Measurements from ENCODE around the gene ROPN1B. TPM values are rescaled to one million over a fixed set of nuclear protein-coding genes. Genes with fewer than 3 reads are reported as not detected.

The ROPN1B gene
- total RNA-seq, 1 donor from 2014 or later = not detected

- TF ChIP-seq CTCF (IDR thresholded peaks at IDR 0.05; ENCODE audit: insufficient read depth, low read length, poor library complexity, severe bottlenecking) = no peak
- Histone ChIP-seq H3K27me3 (ENCODE audit: control insufficient read depth, insufficient read depth, low read length) (no peaks in the 10 kb centered on the region), H3K4me3 (ENCODE audit: low read depth, low read length) (no peak overlapping the region), H3K36me3 (ENCODE audit: control insufficient read depth, insufficient read depth, low read length) (no peaks in the 10 kb centered on the region)
- DNase-seq (ENCODE audit: low read depth) = no peak
Observed at GRCh38 chr3:126025116-126025729, 56.2 kb downstream of the ROPN1B start.

GRCh38 chr3:126025862-126026261 is 56.9 kb downstream of the ROPN1B start:
- no peak for TF ChIP-seq CTCF (IDR thresholded peaks at IDR 0.05; ENCODE audit: insufficient read depth, low read length, poor library complexity, severe bottlenecking)
- H3K27me3 ChIP-seq (ENCODE audit: control insufficient read depth, insufficient read depth, low read length) = no peaks in the 10 kb centered on the region
- no peak overlapping the region for H3K4me3 ChIP-seq (ENCODE audit: low read depth, low read length)
- H3K36me3 ChIP-seq (ENCODE audit: control insufficient read depth, insufficient read depth, low read length) = no peaks in the 10 kb centered on the region
- DNase-seq (ENCODE audit: low read depth) = no peak

- Histone ChIP-seq H3K4me3 (ENCODE audit: low read depth, low read length) (no peak overlapping the region), H3K27me3 (ENCODE audit: control insufficient read depth, insufficient read depth, low read length) (no peaks in the 10 kb centered on the region), H3K36me3 (ENCODE audit: control insufficient read depth, insufficient read depth, low read length) (no peaks in the 10 kb centered on the region)
- no peak for DNase-seq (ENCODE audit: low read depth)
- no peak for TF ChIP-seq CTCF (IDR thresholded peaks at IDR 0.05; ENCODE audit: insufficient read depth, low read length, poor library complexity, severe bottlenecking)
Observed at GRCh38 chr3:126026277-126026751, 57.3 kb downstream of the ROPN1B start.

DNA sequence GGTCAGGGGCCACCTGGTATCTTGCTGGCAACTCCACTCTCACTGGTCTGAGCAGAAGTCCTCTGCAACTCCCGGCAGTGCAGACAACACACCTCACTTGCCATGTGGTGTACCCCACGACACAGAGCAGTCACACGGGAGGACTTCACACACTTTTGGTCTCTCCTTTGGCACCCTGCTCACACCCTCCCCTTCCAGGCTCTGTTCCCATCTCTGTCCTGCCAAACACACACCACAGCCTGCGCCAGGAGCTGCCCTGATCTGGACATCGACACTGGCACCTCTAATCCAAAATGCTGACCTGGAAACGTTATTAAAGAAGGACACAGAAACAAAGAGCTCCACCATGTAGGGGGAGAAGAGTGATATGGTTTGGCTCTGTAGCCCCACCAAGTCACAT is 57.8 kb downstream of the ROPN1B start:
- Histone ChIP-seq H3K4me3 (ENCODE audit: low read depth, low read length) (no peak overlapping the region), H3K27me3 (ENCODE audit: control insufficient read depth, insufficient read depth, low read length) (no peaks in the 10 kb centered on the region), H3K36me3 (ENCODE audit: control insufficient read depth, insufficient read depth, low read length) (no peaks in the 10 kb centered on the region)
- no peak for TF ChIP-seq CTCF (IDR thresholded peaks at IDR 0.05; ENCODE audit: insufficient read depth, low read length, poor library complexity, severe bottlenecking)
- DNase-seq (ENCODE audit: low read depth) = no peak

GRCh38 chr3:126028096-126028495 is 59.1 kb downstream of the ROPN1B start:
- no peak for TF ChIP-seq CTCF (IDR thresholded peaks at IDR 0.05; ENCODE audit: insufficient read depth, low read length, poor library complexity, severe bottlenecking)

DNA sequence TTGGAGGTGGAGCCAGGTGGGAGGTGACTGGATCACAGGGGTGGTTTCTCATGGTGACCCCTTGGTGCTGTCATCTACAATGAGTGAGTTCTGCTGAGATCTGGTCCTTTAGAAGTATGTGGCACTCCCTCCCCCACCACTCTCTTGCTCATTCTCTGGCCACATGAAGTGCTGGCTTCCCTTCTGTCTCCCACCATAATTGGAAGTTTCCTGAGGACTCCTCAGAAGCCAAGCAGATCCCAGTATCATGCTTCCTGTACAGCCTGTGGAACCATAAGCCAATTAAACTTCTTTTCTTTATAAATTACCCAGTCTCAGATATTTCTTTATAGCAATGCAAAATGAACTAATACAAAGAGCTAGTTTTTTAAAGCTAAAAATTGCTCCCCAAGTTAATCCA is 60.3 kb downstream of the ROPN1B start:
- DNase-seq (ENCODE audit: low read depth) = no peak
- H3K27me3 ChIP-seq (ENCODE audit: control insufficient read depth, insufficient read depth, low read length) = no peaks in the 10 kb centered on the region

More at GRCh38 chr3:126028096-126028495, 59.1 kb downstream of the ROPN1B start:
- DNase-seq (ENCODE audit: low read depth) = no peak
- Histone ChIP-seq H3K4me3 (ENCODE audit: low read depth, low read length) (no peak overlapping the region), H3K36me3 (ENCODE audit: control insufficient read depth, insufficient read depth, low read length) (no peaks in the 10 kb centered on the region), H3K27me3 (ENCODE audit: control insufficient read depth, insufficient read depth, low read length) (no peaks in the 10 kb centered on the region)

More for the DNA sequence above, 60.3 kb downstream of the ROPN1B start:
- Histone ChIP-seq H3K4me3 (ENCODE audit: low read depth, low read length) (no peak overlapping the region), H3K36me3 (ENCODE audit: control insufficient read depth, insufficient read depth, low read length) (no peaks in the 10 kb centered on the region)
- no peak for TF ChIP-seq CTCF (IDR thresholded peaks at IDR 0.05; ENCODE audit: insufficient read depth, low read length, poor library complexity, severe bottlenecking)

Measured in kidney epithelial cell (primary cell).